Thyroid gland (tissue), 4 donors: Measurements from ENCODE around the gene GALNT14.

Experiments
- CTCF ChIP-seq, 6 experiments: fragments of 200-600 bp in 3 of 6; fragments of 450-650 bp in 3 of 6; sonication (generic) in 3 of 6; IDR thresholded peaks; one replicate each; pipeline ENCODE4 v1.5.1; 2016 to 2019; ENCODE audit warnings: antibody characterized with exemption in 6 of 6, mild to moderate bottlenecking in 2 of 6, inconsistent platforms in 1 of 6, moderate library complexity in 1 of 6
- POLR2A ChIP-seq, 2 donors: fragments of 450-650 bp; IDR thresholded peaks; one replicate each; pipeline ENCODE4 v1.6.1; 2017; ENCODE audit warnings: antibody characterized with exemption in 2 of 2, mild to moderate bottlenecking in 2 of 2, moderate library complexity in 1 of 2

GRCh38 chr2:31108561-31109286, 29.5 kb downstream of the GALNT14 start:
- TF ChIP-seq CTCF (IDR thresholded peaks at IDR 0.05), result no peak
- no peak for TF ChIP-seq POLR2A (IDR thresholded peaks at IDR 0.05)
